Kidney (tissue), 14 donors: Measurements from ENCODE around the gene CSNK1G3. TPM values are rescaled to one million over a fixed set of nuclear protein-coding genes. Genes with fewer than 3 reads are reported as not detected.
A peak's percentile ranks its signal among the peaks of the same experiment; 100 is the strongest.

Source experiments
- DNase-seq, 5 donors: peaks; one replicate each; pipeline ENCODE4 v3.0.0-alpha.2; 2013 to 2020
- FAIRE-seq: peaks from 2 replicates; lab custom pipeline; 2012; peaks lifted over from hg19 to GRCh38; lab: Jason Lieb, UNC
- H3K27ac ChIP-seq, 2 donors: one replicate each; pipeline ENCODE4 v1.7.0; 2013; ENCODE audit warnings: low read depth in 2 of 2, low read length in 2 of 2, inconsistent platforms in 1 of 2
- H3K27me3 ChIP-seq: one replicate; pipeline ENCODE4 v1.7.1; 2013; ENCODE audit warnings: low read length, inconsistent platforms; ENCODE audit not compliant: control insufficient read depth, insufficient read depth
- H3K36me3 ChIP-seq, 3 donors: one replicate each; pipeline versions ENCODE4 v1.7.0 to v1.7.1; 2013; ENCODE audit warnings: low read length in 3 of 3, control low read depth in 1 of 3, inconsistent platforms in 1 of 3; ENCODE audit not compliant: insufficient read depth in 3 of 3, control insufficient read depth in 2 of 3
- H3K4me1 ChIP-seq, 3 donors: one replicate each; pipeline versions ENCODE4 v1.7.0 to v1.7.1; 2013; ENCODE audit warnings: low read length in 3 of 3, inconsistent platforms in 1 of 3, low read depth in 1 of 3; ENCODE audit not compliant: control insufficient read depth in 2 of 3, insufficient read depth in 2 of 3
- H3K4me3 ChIP-seq, 3 donors: one replicate each; pipeline versions ENCODE4 v1.7.0 to v1.8.1; 2013; ENCODE audit warnings: low read length in 3 of 3, control low read depth in 1 of 3, inconsistent platforms in 1 of 3
- H3K9ac ChIP-seq, 3 donors: one replicate each; pipeline versions ENCODE4 v1.7.0 to v1.7.1; 2013; ENCODE audit warnings: low read length in 3 of 3, control low read depth in 1 of 3, inconsistent platforms in 1 of 3
- H3K9me3 ChIP-seq, 3 donors: one replicate each; pipeline versions ENCODE4 v1.7.0 to v1.7.1; 2013; ENCODE audit warnings: low read length in 3 of 3, control low read depth in 1 of 3, inconsistent platforms in 1 of 3; ENCODE audit not compliant: control insufficient read depth in 2 of 3, insufficient read depth in 1 of 3
- intact Hi-C: fragments of 100-400 bp; cut with DNase I; formaldehyde crosslinking; loops from one replicate; pipeline ENCODE4 v1.11.1; 2022
- polyA plus RNA-seq: library from polyadenylated mRNA; stranded (reverse); fragments of 350-450 nt; fragmentation: Illumina TruSeq; extraction: RNeasy Lipid Tissue Mini Kit (QIAGEN cat#74804); gene quantifications from one replicate; pipeline ENCODE4 v1.2.3, GENCODE V29; 2014; ENCODE audit warnings: low read depth, low replicate concordance; ENCODE audit not compliant: insufficient read depth
- total RNA-seq: library from RNA; stranded (reverse); fragmentation: NEBNext Ultra II Directional; extraction: Animal tissue kit (Norgen Biotek cat#: 25700); gene quantifications from one replicate; pipeline ENCODE4 v1.2.1, GENCODE V29; 2021
- TF ChIP-seq, protein P1 (sequence below): IDR thresholded peaks from 3 replicates; pipeline ENCODE4 v1.5.1; 2012; ENCODE audit warnings: mild to moderate bottlenecking, moderate library complexity, borderline replicate concordance; ENCODE audit not compliant: insufficient read depth; ENCODE audit errors: extremely low read depth
- donor health status: control.
- donor health status: control.
- donor health status: control.
- donor health status: control.
- donor health status: control.
- donor health status: DM: yes; HTN: yes; CAD: no.
- donor health status: Normal renal cell carcinoma (clear cell type).

CSNK1G3 gene
- total and polyA plus RNA-seq, 2 donors from 2014 or later, result 8.1 to 39.1 TPM

- intact Hi-C loops, result no loop called here
- no peak for DNase-seq
- Histone ChIP-seq H3K4me3 (no peak overlapping the region), H3K27me3 (no peaks in the 10 kb centered on the region), H3K9me3 (no peaks in the 10 kb centered on the region), H3K4me1 (peaks cover 0 to 7% (median 0%) of the 10 kb centered on the region in 3 donors), H3K9ac (no peak overlapping the region), H3K27ac (no peak overlapping the region), H3K36me3 (no peaks in the 10 kb centered on the region)
- TF ChIP-seq, protein P1, sequence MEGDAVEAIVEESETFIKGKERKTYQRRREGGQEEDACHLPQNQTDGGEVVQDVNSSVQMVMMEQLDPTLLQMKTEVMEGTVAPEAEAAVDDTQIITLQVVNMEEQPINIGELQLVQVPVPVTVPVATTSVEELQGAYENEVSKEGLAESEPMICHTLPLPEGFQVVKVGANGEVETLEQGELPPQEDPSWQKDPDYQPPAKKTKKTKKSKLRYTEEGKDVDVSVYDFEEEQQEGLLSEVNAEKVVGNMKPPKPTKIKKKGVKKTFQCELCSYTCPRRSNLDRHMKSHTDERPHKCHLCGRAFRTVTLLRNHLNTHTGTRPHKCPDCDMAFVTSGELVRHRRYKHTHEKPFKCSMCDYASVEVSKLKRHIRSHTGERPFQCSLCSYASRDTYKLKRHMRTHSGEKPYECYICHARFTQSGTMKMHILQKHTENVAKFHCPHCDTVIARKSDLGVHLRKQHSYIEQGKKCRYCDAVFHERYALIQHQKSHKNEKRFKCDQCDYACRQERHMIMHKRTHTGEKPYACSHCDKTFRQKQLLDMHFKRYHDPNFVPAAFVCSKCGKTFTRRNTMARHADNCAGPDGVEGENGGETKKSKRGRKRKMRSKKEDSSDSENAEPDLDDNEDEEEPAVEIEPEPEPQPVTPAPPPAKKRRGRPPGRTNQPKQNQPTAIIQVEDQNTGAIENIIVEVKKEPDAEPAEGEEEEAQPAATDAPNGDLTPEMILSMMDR, result no peak
- peak; percentile 71 for FAIRE-seq
These were observed 8.8 kb downstream of the CSNK1G3 start for GRCh38 chr5:123520677-123521247.

DNA sequence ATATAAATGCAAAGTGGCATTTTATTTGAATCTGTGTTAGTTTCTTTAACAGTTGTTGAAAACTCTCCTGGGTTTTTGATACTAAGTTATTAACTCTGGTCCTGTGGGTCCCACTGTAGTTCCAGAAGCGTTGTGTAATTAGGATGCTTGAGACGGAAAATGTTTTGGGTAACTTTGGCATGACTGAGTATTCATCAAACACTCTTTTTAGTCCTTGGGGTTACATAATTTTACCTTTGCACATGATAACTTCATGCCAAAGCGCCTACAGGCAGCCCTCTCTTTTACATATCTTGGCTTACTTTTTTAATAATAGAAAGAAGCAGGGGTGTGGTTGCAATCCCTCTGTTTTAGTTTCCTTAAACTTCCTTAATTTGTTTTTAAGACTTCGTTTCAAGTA, 12.2 kb downstream of the CSNK1G3 start:
- Histone ChIP-seq H3K9me3 (no peaks in the 10 kb centered on the region), H3K27ac (no peak overlapping the region), H3K9ac (no peak overlapping the region), H3K4me3 (no peak overlapping the region), H3K36me3 (no peaks in the 10 kb centered on the region), H3K27me3 (no peaks in the 10 kb centered on the region), H3K4me1 (peaks cover 0 to 10% (median 0%) of the 10 kb centered on the region in 3 donors)
- TF ChIP-seq, protein P1, result no peak
- no peak for FAIRE-seq
- intact Hi-C loops, result no loop called here
- DNase-seq, result no peak

DNA sequence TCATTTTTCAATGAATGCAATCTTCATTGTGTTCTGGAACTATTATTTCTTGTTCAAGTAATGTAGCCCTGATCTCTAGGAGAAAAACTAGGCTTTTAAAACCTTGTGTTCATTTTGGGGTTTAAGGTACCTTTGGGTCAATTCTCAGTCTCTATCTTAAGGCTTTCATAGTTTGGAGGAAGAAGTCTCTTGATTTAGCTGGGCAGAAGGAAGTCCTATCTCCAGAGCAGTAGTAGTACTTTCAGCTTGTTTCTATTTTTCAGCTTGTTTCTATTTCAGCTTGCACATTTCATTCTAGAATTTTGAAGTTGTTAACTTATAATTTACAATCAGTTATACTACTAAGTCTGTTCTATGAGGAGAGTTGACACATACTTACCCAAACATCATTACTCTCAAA, 15.2 kb downstream of the CSNK1G3 start:
- Histone ChIP-seq H3K27ac (no peak overlapping the region), H3K4me1 (peaks cover 0 to 10% (median 0%) of the 10 kb centered on the region in 3 donors), H3K36me3 (no peaks in the 10 kb centered on the region), H3K27me3 (no peaks in the 10 kb centered on the region), H3K9ac (no peak overlapping the region), H3K9me3 (no peaks in the 10 kb centered on the region), H3K4me3 (no peak overlapping the region)
- intact Hi-C loops, result no loop called here
- no peak for FAIRE-seq
- TF ChIP-seq, protein P1, result no peak
- no peak for DNase-seq

DNA sequence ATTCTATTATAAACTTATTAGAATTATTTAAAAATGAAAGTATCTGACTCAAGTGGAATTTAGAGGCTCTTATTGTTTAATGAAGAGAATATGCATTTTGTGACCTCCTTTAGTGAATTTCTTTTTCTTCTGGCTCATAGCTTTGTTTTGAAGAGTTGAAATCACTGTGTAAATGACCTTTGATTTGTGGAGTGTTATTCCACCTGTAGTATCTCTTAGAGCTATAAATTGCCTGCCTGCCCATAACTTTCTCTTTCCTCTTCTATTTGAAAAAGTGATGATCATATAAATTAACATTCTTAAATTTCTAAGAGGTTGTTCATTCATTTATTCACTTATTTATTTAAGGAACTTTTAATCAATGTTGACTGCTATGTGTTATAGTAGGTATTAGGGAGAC, 16.1 kb downstream of the CSNK1G3 start:
- FAIRE-seq, result peak; percentile 37
- peaks cover 0 to 10% (median 0%) of the 10 kb centered on the region in 3 donors for H3K4me1 ChIP-seq
- H3K9ac ChIP-seq, result no peak overlapping the region
- H3K36me3 ChIP-seq, result no peaks in the 10 kb centered on the region
- intact Hi-C loops, result no loop called here
- no peak overlapping the region for H3K4me3 ChIP-seq
- no peak for DNase-seq
- TF ChIP-seq, protein P1, result no peak
- no peaks in the 10 kb centered on the region for H3K9me3 ChIP-seq
- no peaks in the 10 kb centered on the region for H3K27me3 ChIP-seq
- H3K27ac ChIP-seq, result no peak overlapping the region
